ENCODE data around the gene ARPP19.

GRCh38 chr15:52498706-52499105, 70.1 kb downstream of the ARPP19 start:
- TF ChIP-seq CTCF (IDR thresholded peaks at IDR 0.05; ENCODE audit: poor library complexity) (no peak), EZH2 (IDR thresholded peaks at IDR 0.05; ENCODE audit: borderline replicate concordance) (no peak), EZH2phosphoT487 (IDR thresholded peaks at IDR 0.05; ENCODE audit: low read depth, severe bottlenecking, unreplicated experiment) (no peak)

Data from hepatocyte (in vitro differentiated cells).